Ishikawa (cell line): ENCODE results near the gene TFB1M.

ENCODE experiments used
- EGR1 ChIP-seq: IDR thresholded peaks from 2 replicates; pipeline ENCODE4 v1.6.1; 2012
- EP300 ChIP-seq: IDR thresholded peaks from 2 replicates; pipeline ENCODE4 v1.6.1; 2012; ENCODE audit warnings: borderline replicate concordance
- FOXM1 ChIP-seq: IDR thresholded peaks from 2 replicates; pipeline ENCODE4 v1.6.1; 2012; ENCODE audit warnings: low read depth, borderline replicate concordance
- TAF1 ChIP-seq: IDR thresholded peaks from 2 replicates; pipeline ENCODE4 v1.6.1; 2012; ENCODE audit warnings: low read depth, mild to moderate bottlenecking
- YY1 ChIP-seq: IDR thresholded peaks from 2 replicates; pipeline ENCODE4 v1.6.1; 2012; ENCODE audit warnings: low read depth
- ZBTB7A ChIP-seq: IDR thresholded peaks from 2 replicates; pipeline ENCODE4 v1.6.1; 2012; ENCODE audit warnings: low read depth
- TF ChIP-seq, protein P1 (sequence below): IDR thresholded peaks from 2 replicates; pipeline ENCODE4 v1.6.1; 2012
- TF ChIP-seq, protein P2 (sequence below): IDR thresholded peaks from 2 replicates; pipeline ENCODE4 v1.6.1; 2012; ENCODE audit warnings: low read depth, mild to moderate bottlenecking

DNA sequence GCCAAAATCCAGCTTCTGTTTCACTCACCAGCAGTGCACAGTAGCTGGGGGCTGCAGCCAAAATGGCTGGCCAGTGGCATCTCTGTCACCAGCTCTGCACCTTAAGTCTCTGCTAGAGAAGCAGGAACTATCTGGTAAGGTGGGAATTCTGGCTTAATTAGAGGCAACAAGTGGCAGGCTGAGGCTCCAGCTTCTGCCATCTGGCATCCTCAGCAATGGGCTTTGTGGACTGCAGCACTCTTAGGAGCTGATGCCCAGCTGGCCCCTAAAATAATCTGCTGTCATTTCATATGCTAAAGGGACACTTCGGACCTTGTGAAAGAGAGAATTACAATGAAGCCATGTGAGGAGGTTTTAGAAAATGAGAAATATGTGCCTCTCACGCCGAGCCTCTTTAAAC lies 55.1 kb downstream of the TFB1M start:
- no peak for TF ChIP-seq EGR1
- TF ChIP-seq ZBTB7A = no peak
- TF ChIP-seq FOXM1 = no peak
- TF ChIP-seq, protein P1, sequence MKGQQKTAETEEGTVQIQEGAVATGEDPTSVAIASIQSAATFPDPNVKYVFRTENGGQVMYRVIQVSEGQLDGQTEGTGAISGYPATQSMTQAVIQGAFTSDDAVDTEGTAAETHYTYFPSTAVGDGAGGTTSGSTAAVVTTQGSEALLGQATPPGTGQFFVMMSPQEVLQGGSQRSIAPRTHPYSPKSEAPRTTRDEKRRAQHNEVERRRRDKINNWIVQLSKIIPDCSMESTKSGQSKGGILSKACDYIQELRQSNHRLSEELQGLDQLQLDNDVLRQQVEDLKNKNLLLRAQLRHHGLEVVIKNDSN = no peak
- TF ChIP-seq, protein P2, sequence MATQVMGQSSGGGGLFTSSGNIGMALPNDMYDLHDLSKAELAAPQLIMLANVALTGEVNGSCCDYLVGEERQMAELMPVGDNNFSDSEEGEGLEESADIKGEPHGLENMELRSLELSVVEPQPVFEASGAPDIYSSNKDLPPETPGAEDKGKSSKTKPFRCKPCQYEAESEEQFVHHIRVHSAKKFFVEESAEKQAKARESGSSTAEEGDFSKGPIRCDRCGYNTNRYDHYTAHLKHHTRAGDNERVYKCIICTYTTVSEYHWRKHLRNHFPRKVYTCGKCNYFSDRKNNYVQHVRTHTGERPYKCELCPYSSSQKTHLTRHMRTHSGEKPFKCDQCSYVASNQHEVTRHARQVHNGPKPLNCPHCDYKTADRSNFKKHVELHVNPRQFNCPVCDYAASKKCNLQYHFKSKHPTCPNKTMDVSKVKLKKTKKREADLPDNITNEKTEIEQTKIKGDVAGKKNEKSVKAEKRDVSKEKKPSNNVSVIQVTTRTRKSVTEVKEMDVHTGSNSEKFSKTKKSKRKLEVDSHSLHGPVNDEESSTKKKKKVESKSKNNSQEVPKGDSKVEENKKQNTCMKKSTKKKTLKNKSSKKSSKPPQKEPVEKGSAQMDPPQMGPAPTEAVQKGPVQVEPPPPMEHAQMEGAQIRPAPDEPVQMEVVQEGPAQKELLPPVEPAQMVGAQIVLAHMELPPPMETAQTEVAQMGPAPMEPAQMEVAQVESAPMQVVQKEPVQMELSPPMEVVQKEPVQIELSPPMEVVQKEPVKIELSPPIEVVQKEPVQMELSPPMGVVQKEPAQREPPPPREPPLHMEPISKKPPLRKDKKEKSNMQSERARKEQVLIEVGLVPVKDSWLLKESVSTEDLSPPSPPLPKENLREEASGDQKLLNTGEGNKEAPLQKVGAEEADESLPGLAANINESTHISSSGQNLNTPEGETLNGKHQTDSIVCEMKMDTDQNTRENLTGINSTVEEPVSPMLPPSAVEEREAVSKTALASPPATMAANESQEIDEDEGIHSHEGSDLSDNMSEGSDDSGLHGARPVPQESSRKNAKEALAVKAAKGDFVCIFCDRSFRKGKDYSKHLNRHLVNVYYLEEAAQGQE = no peak
- TF ChIP-seq EP300 = no peak
- TF ChIP-seq TAF1 = no peak
- TF ChIP-seq YY1 = no peak
